Body of pancreas (tissue), 4 donors: ENCODE measurements around the gene C6orf47. TPM values are rescaled to one million over a fixed set of nuclear protein-coding genes. Genes with fewer than 3 reads are reported as not detected.

Source experiments
- ATAC-seq: fragments of 150-250 bp; one replicate; pipeline ENCODE4 v1.9.1; 2016
- DNase-seq, 4 donors: peaks; one replicate each; pipeline ENCODE4 v3.0.0-alpha.2; 2019
- H3K27ac ChIP-seq, 4 donors: fragments of 200-600 bp; sonication (generic); 1 replicate in 3 of 4; 2 replicates in 1 of 4; pipeline versions ENCODE4 v1.5.1 to v1.6.1; 2016 to 2019; ENCODE audit warnings: mild to moderate bottlenecking in 1 of 4, mixed read lengths in 1 of 4, moderate library complexity in 1 of 4
- H3K27me3 ChIP-seq, 2 donors: fragments of 200-600 bp; sonication (generic); one replicate each; pipeline ENCODE4 v1.6.0; 2016; ENCODE audit warnings: mild to moderate bottlenecking in 1 of 2
- H3K36me3 ChIP-seq, 2 donors: fragments of 200-600 bp; sonication (generic); replicated peaks in 1 of 2; 2 replicates each; pipeline ENCODE4 v1.5.1; 2016; ENCODE audit warnings: low read depth in 2 of 2; ENCODE audit not compliant: insufficient read depth in 1 of 2
- H3K4me1 ChIP-seq: fragments of 200-600 bp; sonication (generic); one replicate; pipeline ENCODE4 v1.6.0; 2016
- H3K4me3 ChIP-seq, 2 donors: fragments of 200-600 bp; sonication (generic); 1 replicate in 1 of 2; 2 replicates in 1 of 2; pipeline ENCODE4 v1.5.1; 2016 to 2019
- H3K9me3 ChIP-seq, 3 donors: fragments of 200-600 bp; sonication (generic); 1 replicate in 2 of 3; 2 replicates in 1 of 3; pipeline ENCODE4 v1.5.1; 2016
- CTCF ChIP-seq, 7 experiments: fragments of 450-650 bp in 4 of 7; fragments of 200-600 bp in 3 of 7; sonication (generic) in 3 of 7; IDR thresholded peaks; one replicate each; pipeline ENCODE4 v1.5.1; 2016 to 2019; ENCODE audit warnings: antibody characterized with exemption in 7 of 7
- POLR2A ChIP-seq, 3 donors: fragments of 450-650 bp; IDR thresholded peaks; one replicate each; pipeline ENCODE4 v1.6.1; 2016; ENCODE audit warnings: antibody characterized with exemption in 3 of 3, mild to moderate bottlenecking in 2 of 3
- WGBS, 2 donors: methylation state at CpG; one replicate each; pipeline ENCODE4 v1.1.5; 2017; 5-methylcytosine and 5-hydroxymethylcytosine counted together
- intact Hi-C: fragments of 100-400 bp; cut with DNase I; formaldehyde crosslinking; loops from one replicate; pipeline ENCODE4 v1.15.1; 2023
- total RNA-seq, 2 donors: library from RNA; depleted of rRNA; stranded (reverse); fragments of >200 nt; gene quantifications; one replicate each; pipeline ENCODE4 v1.1.0, GENCODE V29; 2016

The C6orf47 gene
- total RNA-seq, 2 donors from 2014 or later = 15.8 to 22.1 TPM

- TF ChIP-seq POLR2A (IDR thresholded peaks at IDR 0.05) (no peak), CTCF (IDR thresholded peaks at IDR 0.05) (no peak)
- WGBS, 2 donors = 93 to 96% methylated on average over 7 of the region's 7 CpGs
- Histone ChIP-seq H3K27ac (no peak overlapping the region), H3K27me3 (no peaks in the 10 kb centered on the region), H3K36me3 (peaks cover 31 to 71% of the 10 kb centered on the region in 2 donors), H3K4me3 (no peak overlapping the region), H3K4me1 (no peaks in the 10 kb centered on the region), H3K9me3 (no peaks in the 10 kb centered on the region)
- ATAC-seq (no peak), DNase-seq (no peak)
- intact Hi-C loops = no loop called here
These were observed 31.6 kb downstream of the C6orf47 start for GRCh38 chr6:31629014-31629413.

GRCh38 chr6:31627690-31628287 is 32.8 kb downstream of the C6orf47 start:
- no peak for TF ChIP-seq CTCF (IDR thresholded peaks at IDR 0.05)
- TF ChIP-seq POLR2A (IDR thresholded peaks at IDR 0.05) = no peak

GRCh38 chr6:31626952-31627351 is 33.6 kb downstream of the C6orf47 start:
- H3K27me3 ChIP-seq = no peaks in the 10 kb centered on the region
- ATAC-seq = no peak
- no peaks in the 10 kb centered on the region for H3K9me3 ChIP-seq
- no peak overlapping the region for H3K4me3 ChIP-seq
- WGBS, 2 donors = 83 to 94% methylated on average over 6 to 10 of the region's 10 CpGs
- peaks cover 11% of the 10 kb centered on the region for H3K4me1 ChIP-seq
- TF ChIP-seq CTCF (IDR thresholded peaks at IDR 0.05) = no peak
- no peak for TF ChIP-seq POLR2A (IDR thresholded peaks at IDR 0.05)
- intact Hi-C loops = no loop called here
- no peak for DNase-seq
- peaks cover 31 to 73% of the 10 kb centered on the region in 2 donors for H3K36me3 ChIP-seq
- H3K27ac ChIP-seq = no peak overlapping the region

More at GRCh38 chr6:31627690-31628287, 32.8 kb downstream of the C6orf47 start:
- Histone ChIP-seq H3K4me3 (no peak overlapping the region), H3K36me3 (peaks cover 31 to 77% of the 10 kb centered on the region in 2 donors), H3K9me3 (no peaks in the 10 kb centered on the region), H3K27ac (no peak overlapping the region), H3K4me1 (peaks cover 2% of the 10 kb centered on the region), H3K27me3 (no peaks in the 10 kb centered on the region)
- no peak for DNase-seq
- intact Hi-C loops = no loop called here
- ATAC-seq = no peak
- 95 to 98% methylated on average over 17 to 19 of the region's 19 CpGs for whole genome bisulfite sequencing, 2 donors

DNA sequence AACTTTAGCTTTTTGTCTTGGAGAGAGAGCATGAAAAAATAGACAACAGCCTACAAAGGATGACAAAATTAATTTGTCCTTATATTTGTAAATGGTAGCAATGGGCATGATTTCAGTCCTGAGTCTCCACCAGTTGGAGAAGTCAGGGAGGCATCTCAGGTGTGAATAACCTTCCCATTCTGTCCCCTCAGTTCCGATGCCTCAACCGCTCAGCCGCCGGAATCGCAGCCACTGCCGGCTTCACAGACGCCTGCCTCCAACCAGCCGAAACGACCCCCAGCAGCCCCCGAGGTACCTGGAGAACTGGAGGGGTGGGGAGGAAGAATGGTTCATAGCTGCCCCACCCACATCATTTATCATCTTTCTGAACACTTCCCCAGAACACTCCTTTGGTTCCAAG is 36.5 kb downstream of the C6orf47 start:
- DNase-seq (no peak), ATAC-seq (no peak)
- intact Hi-C loops = no loop called here
- peaks cover 22 to 47% of the 10 kb centered on the region in 2 donors for H3K36me3 ChIP-seq
- TF ChIP-seq POLR2A (IDR thresholded peaks at IDR 0.05) (no peak), CTCF (IDR thresholded peaks at IDR 0.05) (no peak)
- peaks cover 23% of the 10 kb centered on the region for H3K4me1 ChIP-seq
- H3K4me3 ChIP-seq = no peak overlapping the region
- no peaks in the 10 kb centered on the region for H3K27me3 ChIP-seq
- WGBS, 2 donors = 86 to 88% methylated on average over 10 of the region's 10 CpGs
- H3K27ac ChIP-seq = no peak overlapping the region
- no peaks in the 10 kb centered on the region for H3K9me3 ChIP-seq

GRCh38 chr6:31622684-31623091 is 37.9 kb downstream of the C6orf47 start:
- WGBS, 2 donors = 29 to 38% methylated on average over 10 of the region's 10 CpGs
- DNase-seq (peak in 3 of 4 donors; percentile 35 to 53 (median 47)), ATAC-seq (no peak)
- Histone ChIP-seq H3K4me1 (peaks cover 23% of the 10 kb centered on the region), H3K9me3 (no peaks in the 10 kb centered on the region), H3K36me3 (peaks cover 17 to 36% of the 10 kb centered on the region in 2 donors), H3K27me3 (no peaks in the 10 kb centered on the region), H3K27ac (peak overlapping the region in 3 of 4 donors; percentile 97 to 99 (median 98)), H3K4me3 (no peak overlapping the region)
- intact Hi-C loops = no loop called here
- TF ChIP-seq POLR2A (IDR thresholded peaks at IDR 0.05) = no peak
- no peak for TF ChIP-seq CTCF (IDR thresholded peaks at IDR 0.05)
